Retinal pigment epithelial cell (primary cell): ENCODE results near the gene CCDC102B.

Experiments
- DNase-seq: peaks from one replicate; pipeline ENCODE4 v3.0.0-alpha.2; 2010; ENCODE audit warnings: low read depth
- H3K4me3 ChIP-seq: 2 replicates; pipeline ENCODE4 v1.5.1; 2011; ENCODE audit warnings: mild to moderate bottlenecking, low read length, control low read depth, moderate library complexity
- CTCF ChIP-seq: conservative IDR thresholded peaks from 2 replicates; pipeline ENCODE4 v1.5.1; 2011; ENCODE audit warnings: low read depth, low read length, control low read depth, inconsistent platforms

CCDC102B gene

GRCh38 chr18:68822926-68823325, 25.0 kb downstream of the CCDC102B start:
- no peak overlapping the region for H3K4me3 ChIP-seq
- no peak for DNase-seq
- TF ChIP-seq CTCF = no peak

- no peak for DNase-seq
- no peak overlapping the region for H3K4me3 ChIP-seq
- no peak for TF ChIP-seq CTCF
These were observed 28.2 kb downstream of the CCDC102B start for GRCh38 chr18:68826121-68826520.

DNA sequence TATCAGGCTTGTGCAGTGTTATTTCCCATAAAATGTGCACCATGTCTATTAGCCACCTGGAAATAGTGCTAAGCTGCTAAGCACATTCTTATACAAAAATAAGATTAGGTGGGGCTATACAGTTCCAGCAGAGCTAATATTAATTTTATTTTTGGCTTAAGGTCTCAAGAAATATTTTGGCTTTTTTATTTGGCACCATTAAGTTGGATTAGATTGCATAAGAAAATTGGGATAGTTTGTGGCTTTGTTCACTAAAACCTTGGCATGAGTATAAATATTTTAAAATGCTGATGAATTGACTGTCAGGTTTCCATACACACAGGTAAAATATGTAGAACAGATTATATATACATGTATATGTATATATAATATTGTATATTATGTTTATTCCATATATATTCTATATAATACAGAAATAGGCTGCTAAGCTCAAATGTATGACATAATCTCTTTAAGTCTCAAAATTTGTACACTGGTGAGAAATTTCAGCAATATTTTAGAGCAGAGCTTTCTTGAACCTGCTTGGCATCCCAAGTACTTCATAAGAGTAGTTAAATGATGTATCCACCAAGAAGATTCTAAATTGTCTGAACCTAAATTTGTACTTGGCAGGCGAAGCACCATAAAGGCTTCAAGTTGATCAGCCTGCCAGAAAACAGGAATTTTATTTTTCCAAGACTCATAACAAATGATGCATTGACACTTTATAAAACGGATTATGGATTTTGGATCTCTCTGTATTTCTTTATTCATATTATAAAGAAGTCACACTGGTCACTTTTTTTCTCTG, 32.6 kb downstream of the CCDC102B start:
- no peak overlapping the region for H3K4me3 ChIP-seq
- no peak for DNase-seq
- TF ChIP-seq CTCF = no peak

DNA sequence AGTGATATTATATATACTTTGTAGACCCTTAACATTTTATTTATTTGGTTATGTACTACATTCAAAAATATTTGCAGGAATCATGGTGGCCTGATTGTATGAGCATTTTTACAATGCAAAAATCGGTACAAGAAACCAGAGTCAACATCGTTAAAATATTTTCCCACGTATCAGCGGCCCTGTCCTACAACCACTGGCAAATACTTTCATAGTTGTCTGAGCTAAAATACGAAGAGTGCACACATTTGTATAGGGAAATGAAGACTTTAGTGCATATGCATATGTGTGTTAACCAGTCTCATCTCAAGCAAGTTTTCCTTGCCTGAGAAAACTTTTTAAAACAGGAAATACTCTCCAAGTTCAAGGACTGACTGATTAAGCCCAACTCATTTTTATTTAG, 35.9 kb downstream of the CCDC102B start:
- TF ChIP-seq CTCF = no peak
- DNase-seq = no peak
- H3K4me3 ChIP-seq = no peak overlapping the region

DNA sequence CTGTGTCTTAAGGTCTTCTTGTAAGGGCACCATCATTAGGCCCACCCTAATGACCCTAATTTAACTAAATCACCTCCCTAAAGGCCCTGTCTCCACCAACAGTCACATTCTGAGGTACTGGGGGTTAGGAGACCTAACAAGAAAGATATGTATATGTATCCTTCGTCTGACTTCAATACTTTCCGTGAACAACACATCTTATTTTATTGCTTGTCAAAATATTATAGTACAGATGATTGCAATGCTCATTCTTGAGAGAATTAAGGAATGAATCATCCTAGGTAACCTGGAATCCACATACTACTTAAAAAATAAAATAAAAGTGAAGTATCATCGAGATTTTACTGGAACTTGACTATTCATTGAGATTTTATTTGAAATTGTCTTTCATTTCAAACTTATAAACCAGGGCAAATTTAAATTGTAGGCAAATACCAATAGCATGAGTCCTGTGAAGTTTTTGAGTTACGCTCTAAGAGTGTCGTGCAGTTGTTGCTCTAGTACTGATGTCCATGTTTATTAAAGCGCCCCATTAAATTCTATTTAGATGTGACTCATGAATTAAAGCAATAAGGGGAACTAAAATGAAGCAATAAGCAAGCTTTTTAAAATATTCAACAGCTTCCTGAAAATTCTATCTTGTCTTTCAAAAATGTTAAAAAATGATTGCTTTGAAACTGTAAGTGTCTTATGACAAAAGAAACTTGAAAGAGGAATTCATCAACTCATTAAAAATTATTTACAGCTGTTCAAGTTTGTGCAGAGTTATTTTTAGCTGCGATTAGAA, 40.0 kb downstream of the CCDC102B start:
- H3K4me3 ChIP-seq = no peak overlapping the region
- DNase-seq = no peak
- no peak for TF ChIP-seq CTCF

- H3K4me3 ChIP-seq = no peak overlapping the region
- no peak for TF ChIP-seq CTCF
- no peak for DNase-seq
These were observed 41.8 kb downstream of the CCDC102B start for GRCh38 chr18:68839701-68840100.
